ENCODE measurements around the gene ERC1. TPM values are rescaled to one million over a fixed set of nuclear protein-coding genes. Genes with fewer than 3 reads are reported as not detected.

ERC1 gene
- total RNA-seq, 1 donor from 2014 or later: 79.5 TPM

DNA sequence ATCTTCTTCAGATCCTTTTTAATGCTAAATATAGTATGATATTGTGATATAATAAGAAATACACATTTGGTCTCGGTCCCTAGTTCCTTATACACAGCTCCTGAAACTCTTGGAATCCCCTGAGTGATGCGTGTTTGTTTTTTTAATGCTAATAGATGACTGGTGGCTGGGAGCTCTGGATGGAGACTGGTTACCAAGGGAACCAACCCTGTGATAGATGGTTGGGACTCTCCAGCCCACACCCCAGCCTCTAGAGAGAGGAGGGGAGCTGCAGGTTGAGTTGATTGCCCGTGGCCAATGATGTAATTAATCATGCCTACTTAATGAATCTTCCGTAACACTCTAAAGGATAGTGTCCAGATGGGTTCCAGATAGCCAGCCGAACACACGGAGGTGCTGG is 462.8 kb downstream of the ERC1 start:
- peaks cover 18% of the 10 kb centered on the region for H3K36me3 Mint-ChIP-seq (ENCODE audit: unreplicated experiment)
- no peak for DNase-seq (ENCODE audit: extremely low spot score, unreplicated experiment)

DNA sequence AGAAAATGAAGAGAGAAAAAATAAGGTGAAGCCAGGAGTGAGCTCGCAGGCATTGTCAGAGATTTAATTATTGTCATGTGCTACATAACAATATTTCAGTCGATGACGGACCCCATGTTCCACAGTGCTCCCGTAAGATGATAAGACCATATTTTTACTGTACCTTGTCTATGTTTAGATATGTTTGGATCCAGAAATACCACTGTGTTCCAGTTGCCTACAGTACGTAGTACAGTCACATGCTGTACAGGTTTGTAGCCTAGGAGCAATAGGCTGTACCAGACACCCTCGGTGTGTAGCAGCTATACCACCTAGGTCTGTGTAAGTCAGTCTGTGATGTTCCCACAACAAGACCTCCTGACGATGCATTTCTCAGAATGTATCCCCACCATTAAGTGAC is 465.9 kb downstream of the ERC1 start:
- H3K36me3 Mint-ChIP-seq (ENCODE audit: unreplicated experiment): peaks cover 17% of the 10 kb centered on the region
- TF ChIP-seq, protein P1, sequence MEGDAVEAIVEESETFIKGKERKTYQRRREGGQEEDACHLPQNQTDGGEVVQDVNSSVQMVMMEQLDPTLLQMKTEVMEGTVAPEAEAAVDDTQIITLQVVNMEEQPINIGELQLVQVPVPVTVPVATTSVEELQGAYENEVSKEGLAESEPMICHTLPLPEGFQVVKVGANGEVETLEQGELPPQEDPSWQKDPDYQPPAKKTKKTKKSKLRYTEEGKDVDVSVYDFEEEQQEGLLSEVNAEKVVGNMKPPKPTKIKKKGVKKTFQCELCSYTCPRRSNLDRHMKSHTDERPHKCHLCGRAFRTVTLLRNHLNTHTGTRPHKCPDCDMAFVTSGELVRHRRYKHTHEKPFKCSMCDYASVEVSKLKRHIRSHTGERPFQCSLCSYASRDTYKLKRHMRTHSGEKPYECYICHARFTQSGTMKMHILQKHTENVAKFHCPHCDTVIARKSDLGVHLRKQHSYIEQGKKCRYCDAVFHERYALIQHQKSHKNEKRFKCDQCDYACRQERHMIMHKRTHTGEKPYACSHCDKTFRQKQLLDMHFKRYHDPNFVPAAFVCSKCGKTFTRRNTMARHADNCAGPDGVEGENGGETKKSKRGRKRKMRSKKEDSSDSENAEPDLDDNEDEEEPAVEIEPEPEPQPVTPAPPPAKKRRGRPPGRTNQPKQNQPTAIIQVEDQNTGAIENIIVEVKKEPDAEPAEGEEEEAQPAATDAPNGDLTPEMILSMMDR (IDR thresholded peaks at IDR 0.05): no peak
- peaks cover 10% of the 10 kb centered on the region for H3K9me3 Mint-ChIP-seq (ENCODE audit: unreplicated experiment)
- H3K4me1 Mint-ChIP-seq (ENCODE audit: unreplicated experiment): peaks cover 20% of the 10 kb centered on the region
- no peak overlapping the region for H3K4me3 Mint-ChIP-seq (ENCODE audit: unreplicated experiment)
- no peaks in the 10 kb centered on the region for H3K27me3 Mint-ChIP-seq (ENCODE audit: unreplicated experiment)
- no peak overlapping the region for H3K27ac Mint-ChIP-seq (ENCODE audit: unreplicated experiment)
- no peak for DNase-seq (ENCODE audit: extremely low spot score, unreplicated experiment)

More for the DNA sequence above, 462.8 kb downstream of the ERC1 start:
- Mint-ChIP-seq H3K27me3 (ENCODE audit: unreplicated experiment) (no peaks in the 10 kb centered on the region), H3K9me3 (ENCODE audit: unreplicated experiment) (peaks cover 9% of the 10 kb centered on the region), H3K4me3 (ENCODE audit: unreplicated experiment) (no peak overlapping the region), H3K27ac (ENCODE audit: unreplicated experiment) (no peak overlapping the region), H3K4me1 (ENCODE audit: unreplicated experiment) (peaks cover 13% of the 10 kb centered on the region)
- TF ChIP-seq, protein P1 (IDR thresholded peaks at IDR 0.05): no peak

DNA sequence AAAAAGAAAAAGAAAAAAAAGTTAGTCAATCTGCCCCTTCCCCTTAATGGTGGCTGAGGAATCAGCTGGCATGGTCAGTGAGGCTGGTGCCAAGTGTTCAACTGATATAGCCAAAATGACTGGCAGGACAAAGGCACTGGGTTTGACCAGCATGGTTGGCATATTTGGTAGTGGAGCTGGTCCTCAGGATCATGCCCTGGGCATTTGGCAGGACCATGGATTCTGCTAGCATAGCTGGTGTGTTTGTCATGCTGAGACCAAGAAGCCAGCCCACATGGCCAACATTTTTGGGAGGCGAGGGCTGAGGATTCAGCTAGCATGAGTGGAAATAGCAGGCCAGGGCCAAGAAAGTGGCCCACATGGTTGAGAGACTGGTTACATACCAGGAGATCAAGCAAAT is 466.9 kb downstream of the ERC1 start:
- Mint-ChIP-seq H3K36me3 (ENCODE audit: unreplicated experiment) (peaks cover 12% of the 10 kb centered on the region), H3K4me3 (ENCODE audit: unreplicated experiment) (no peak overlapping the region), H3K27me3 (ENCODE audit: unreplicated experiment) (no peaks in the 10 kb centered on the region), H3K27ac (ENCODE audit: unreplicated experiment) (no peak overlapping the region), H3K4me1 (ENCODE audit: unreplicated experiment) (peaks cover 22% of the 10 kb centered on the region), H3K9me3 (ENCODE audit: unreplicated experiment) (peaks cover 11% of the 10 kb centered on the region)
- TF ChIP-seq, protein P1 (IDR thresholded peaks at IDR 0.05): no peak
- no peak for DNase-seq (ENCODE audit: extremely low spot score, unreplicated experiment)

DNA sequence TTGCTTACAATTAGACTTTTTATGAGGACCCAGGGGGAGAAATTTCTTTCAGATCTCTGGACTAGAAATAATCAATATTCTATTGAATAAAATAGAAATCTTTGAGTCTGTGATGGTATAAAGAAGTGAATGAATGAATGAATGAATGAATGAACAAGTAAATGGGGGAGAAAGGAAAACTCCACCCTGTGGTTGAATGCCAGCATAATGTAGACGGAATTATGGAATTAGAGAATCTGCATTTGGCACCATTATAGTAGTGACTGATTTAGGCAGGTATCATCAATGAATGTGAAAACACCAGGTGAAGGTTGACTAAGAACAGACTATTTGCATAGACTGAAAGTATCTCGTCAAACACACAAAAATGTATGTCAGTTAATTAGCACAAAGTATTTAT is 468.3 kb downstream of the ERC1 start:
- Mint-ChIP-seq H3K4me3 (ENCODE audit: unreplicated experiment) (no peak overlapping the region), H3K27ac (ENCODE audit: unreplicated experiment) (no peak overlapping the region), H3K9me3 (ENCODE audit: unreplicated experiment) (peaks cover 11% of the 10 kb centered on the region), H3K27me3 (ENCODE audit: unreplicated experiment) (no peaks in the 10 kb centered on the region), H3K36me3 (ENCODE audit: unreplicated experiment) (peaks cover 12% of the 10 kb centered on the region), H3K4me1 (ENCODE audit: unreplicated experiment) (peaks cover 25% of the 10 kb centered on the region)
- TF ChIP-seq, protein P1 (IDR thresholded peaks at IDR 0.05): no peak
- DNase-seq (ENCODE audit: extremely low spot score, unreplicated experiment): no peak

DNA sequence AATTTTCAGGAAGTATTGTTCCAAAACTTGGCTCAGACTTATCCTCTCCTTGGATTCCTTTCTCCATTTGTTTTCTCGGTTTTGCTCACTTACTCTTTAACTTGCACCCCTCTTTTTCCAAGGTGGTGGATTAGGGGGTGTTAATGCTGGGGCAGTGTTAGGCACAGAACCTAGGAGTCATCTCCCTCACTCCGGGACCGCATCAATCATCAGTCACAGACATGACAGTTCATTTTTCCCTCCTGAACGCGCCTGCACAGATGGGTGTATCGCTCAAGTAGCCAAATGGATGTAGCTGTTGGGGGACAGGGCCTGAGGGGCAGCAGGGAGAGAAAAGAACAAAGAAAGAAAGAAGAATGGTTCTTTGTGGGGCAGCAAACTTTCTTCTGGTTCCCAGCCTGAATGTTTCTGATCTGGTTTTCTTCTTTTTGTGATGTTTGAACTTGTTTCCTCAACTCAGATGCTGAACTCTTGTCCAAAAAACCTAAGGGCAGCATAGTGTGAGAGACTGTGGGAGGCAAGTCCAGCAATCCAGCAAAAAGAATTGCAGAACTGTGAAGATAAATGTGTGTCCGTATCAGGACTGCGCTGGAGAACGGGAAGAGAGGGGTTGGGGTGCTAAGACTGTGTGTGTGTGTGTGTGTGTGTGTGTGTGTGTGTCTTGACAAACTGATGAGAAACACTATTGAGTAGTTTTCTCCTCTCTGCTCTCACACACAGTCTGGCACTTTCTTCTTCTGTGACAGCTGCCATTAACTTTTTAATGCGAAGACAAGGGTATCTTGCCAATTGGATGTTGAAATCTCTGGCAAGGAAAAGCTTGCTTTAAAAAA is 472.3 kb downstream of the ERC1 start:
- Mint-ChIP-seq H3K9me3 (ENCODE audit: unreplicated experiment) (peaks cover 11% of the 10 kb centered on the region), H3K4me3 (ENCODE audit: unreplicated experiment) (no peak overlapping the region), H3K4me1 (ENCODE audit: unreplicated experiment) (peaks cover 31% of the 10 kb centered on the region), H3K36me3 (ENCODE audit: unreplicated experiment) (peaks cover 18% of the 10 kb centered on the region), H3K27me3 (ENCODE audit: unreplicated experiment) (no peaks in the 10 kb centered on the region), H3K27ac (ENCODE audit: unreplicated experiment) (no peak overlapping the region)
- TF ChIP-seq, protein P1 (IDR thresholded peaks at IDR 0.05): no peak
- no peak for DNase-seq (ENCODE audit: extremely low spot score, unreplicated experiment)
